ENCODE data around the gene HMCN1. TPM values are rescaled to one million over a fixed set of nuclear protein-coding genes. Genes with fewer than 3 reads are reported as not detected.

Gene HMCN1
- total RNA-seq, result under 1 TPM; 0.19 to 0.29 TPM
- not detected for polyA plus RNA-seq

DNA sequence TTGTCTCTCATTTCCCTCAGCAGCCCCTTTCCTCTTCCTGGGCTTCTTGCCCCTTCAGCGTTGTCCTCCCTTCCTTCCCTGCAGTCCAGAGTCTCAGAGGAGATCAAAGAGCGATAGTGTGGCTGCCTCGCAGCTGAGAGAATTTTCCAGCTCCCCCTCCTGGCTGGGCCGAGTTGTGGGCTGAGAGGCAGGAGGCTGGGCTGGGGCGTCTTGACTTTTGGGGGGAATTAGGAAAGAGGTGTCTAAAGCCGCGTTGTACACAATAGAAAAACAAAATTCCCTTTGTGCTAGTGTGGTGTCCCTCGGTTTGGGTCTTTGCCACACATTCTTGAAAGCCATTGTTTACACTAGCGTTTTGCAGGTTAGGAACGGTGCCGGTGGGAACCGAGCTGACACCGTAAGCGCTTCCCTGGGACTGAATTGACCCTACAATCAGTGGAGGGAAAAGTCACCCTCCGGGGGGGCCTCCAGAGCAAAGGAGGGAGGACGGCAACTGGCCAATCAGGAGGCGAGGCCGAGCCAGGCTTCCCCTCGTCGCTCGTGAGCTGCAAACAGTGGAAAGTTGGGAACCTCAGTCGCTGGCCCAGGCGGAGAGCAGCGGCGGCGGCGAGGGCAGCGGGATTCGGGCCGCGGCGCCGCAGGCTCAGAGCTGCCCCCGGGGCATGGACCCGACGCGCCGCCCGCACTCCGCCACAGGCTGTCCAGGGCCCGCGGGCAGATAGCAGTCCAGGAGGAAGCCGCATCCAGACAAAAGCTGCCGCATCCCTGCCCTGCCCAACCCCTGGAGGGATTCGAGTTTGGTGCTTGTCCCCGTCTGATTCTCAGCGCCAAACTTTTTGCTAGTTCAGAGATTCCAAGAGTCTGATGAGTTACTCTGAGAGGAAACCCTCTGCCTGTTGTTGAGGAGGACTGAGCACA lies at the start of gene HMCN1:
Gene HMCN1 (plus strand): TSS at position 574 of the 918 bp plus-strand sequence. CDS start 389 bp downstream, outside the sequence.
- Histone ChIP-seq H3K9me3 (ENCODE audit: control insufficient read depth in 1 of 2, low read length in 2 of 2) (peaks cover 0 to 3% of the 10 kb centered on the region in 2 donors), H3K4me1 (ENCODE audit: insufficient read depth, low read length) (peaks cover 12% of the 10 kb centered on the region), H3K36me3 (ENCODE audit: insufficient read depth, low read length) (no peaks in the 10 kb centered on the region), H3K4me3 (ENCODE audit: low read length in 2 of 2) (peak within 1 kb of the TSS in 1 of 2 donors; percentile 21), H3K27me3 (ENCODE audit: insufficient read depth, low read length) (peaks cover 7% of the 10 kb centered on the region), H3K27ac (ENCODE audit: low read depth, low read length) (no peak within 1 kb of the TSS)
- intact Hi-C loops (cut with micrococcal nuclease), result no loop called here
- peaks cover 13 to 19% (median 16%) of the 10 kb centered on the region in 4 donors for H3K4me1 Mint-ChIP-seq
- peaks cover 0 to 35% (median 21%) of the 10 kb centered on the region in 8 donors for H3K9me3 Mint-ChIP-seq
- ChIA-PET POLR2A (ENCODE audit: partially characterized antibody) (no interaction called here), CTCF (ENCODE audit: partially characterized antibody) (interaction anchor here (1.4 kb wide), 1 partner anchor 13 kb away, joined by 4 read pairs; no protein-coding TSS in a partner anchor)
- peak within 1 kb of the TSS; percentile 58 to 86 (median 72) for H3K4me3 Mint-ChIP-seq
- H3K36me3 Mint-ChIP-seq, result peaks cover 0 to 13% of the 10 kb centered on the region in 2 donors
- H3K27me3 Mint-ChIP-seq, result peaks cover 41 to 44% of the 10 kb centered on the region in 2 donors
- H3K27ac Mint-ChIP-seq, result no peak within 1 kb of the TSS
- DNase-seq, result peak in 3 of 5 donors; percentile 3 to 27 (median 9)

- Mint-ChIP-seq H3K4me3 (no peak overlapping the region), H3K4me1 (no peaks in the 10 kb centered on the region), H3K27me3 (peaks cover 3 to 4% of the 10 kb centered on the region in 2 donors), H3K36me3 (peaks cover 0 to 2% of the 10 kb centered on the region in 2 donors), H3K27ac (no peak overlapping the region), H3K9me3 (peaks cover 0 to 2% (median 0%) of the 10 kb centered on the region in 8 donors)
- Histone ChIP-seq H3K4me1 (ENCODE audit: insufficient read depth, low read length) (no peaks in the 10 kb centered on the region), H3K36me3 (ENCODE audit: insufficient read depth, low read length) (no peaks in the 10 kb centered on the region), H3K27ac (ENCODE audit: low read depth, low read length) (no peak overlapping the region), H3K27me3 (ENCODE audit: insufficient read depth, low read length) (no peaks in the 10 kb centered on the region), H3K9me3 (ENCODE audit: control insufficient read depth in 1 of 2, low read length in 2 of 2) (no peaks in the 10 kb centered on the region), H3K4me3 (ENCODE audit: low read length in 2 of 2) (no peak overlapping the region)
- CTCF ChIA-PET (ENCODE audit: partially characterized antibody), result interaction anchor here (0.9 to 2.3 kb wide), 2 partner anchors 34 to 91 kb away, joined by 3 to 5 read pairs; no protein-coding TSS in a partner anchor
- POLR2A ChIA-PET (ENCODE audit: partially characterized antibody), result no interaction called here
- intact Hi-C loops (cut with micrococcal nuclease), result no loop called here
- no peak for DNase-seq
These were observed 47.1 kb upstream of the HMCN1 start for GRCh38 chr1:185686821-185687778.

DNA sequence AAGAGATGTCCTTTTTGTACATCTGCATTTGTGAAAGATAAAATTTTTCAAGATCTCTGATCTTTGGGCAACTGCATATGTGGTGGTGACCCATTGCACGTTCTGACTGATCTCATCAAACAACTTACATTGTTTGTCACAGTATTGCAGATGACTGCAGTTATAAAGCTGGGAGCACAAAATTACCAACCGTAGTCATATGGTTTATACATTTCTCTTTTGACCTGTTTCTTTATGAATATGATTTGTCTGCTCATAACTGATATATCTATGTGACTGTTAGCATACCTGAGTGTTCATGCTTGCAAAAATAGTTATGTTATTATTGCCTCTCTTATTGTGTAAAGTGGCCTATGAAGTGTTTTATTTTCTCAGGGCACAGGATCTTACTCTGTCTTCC lies 43.7 kb upstream of the HMCN1 start:
- peaks cover 4 to 6% of the 10 kb centered on the region in 2 donors for H3K36me3 Mint-ChIP-seq
- H3K9me3 Mint-ChIP-seq, result no peaks in the 10 kb centered on the region
- H3K4me1 Mint-ChIP-seq, result peaks cover 13 to 18% (median 16%) of the 10 kb centered on the region in 4 donors
- H3K4me3 Mint-ChIP-seq, result no peak overlapping the region
- ChIA-PET POLR2A (ENCODE audit: partially characterized antibody) (no interaction called here), CTCF (ENCODE audit: partially characterized antibody) (interaction anchor here (1.2 kb wide), 1 partner anchor 9 kb away, joined by 4 read pairs; no protein-coding TSS in a partner anchor)
- Histone ChIP-seq H3K36me3 (ENCODE audit: insufficient read depth, low read length) (no peaks in the 10 kb centered on the region), H3K4me1 (ENCODE audit: insufficient read depth, low read length) (peaks cover 20% of the 10 kb centered on the region), H3K4me3 (ENCODE audit: low read length in 2 of 2) (no peak overlapping the region), H3K27ac (ENCODE audit: low read depth, low read length) (no peak overlapping the region), H3K9me3 (ENCODE audit: control insufficient read depth in 1 of 2, low read length in 2 of 2) (no peaks in the 10 kb centered on the region), H3K27me3 (ENCODE audit: insufficient read depth, low read length) (no peaks in the 10 kb centered on the region)
- intact Hi-C loops (cut with micrococcal nuclease), result no loop called here
- DNase-seq, result no peak
- H3K27me3 Mint-ChIP-seq, result peaks cover 6 to 8% of the 10 kb centered on the region in 2 donors
- no peak overlapping the region for H3K27ac Mint-ChIP-seq

DNA sequence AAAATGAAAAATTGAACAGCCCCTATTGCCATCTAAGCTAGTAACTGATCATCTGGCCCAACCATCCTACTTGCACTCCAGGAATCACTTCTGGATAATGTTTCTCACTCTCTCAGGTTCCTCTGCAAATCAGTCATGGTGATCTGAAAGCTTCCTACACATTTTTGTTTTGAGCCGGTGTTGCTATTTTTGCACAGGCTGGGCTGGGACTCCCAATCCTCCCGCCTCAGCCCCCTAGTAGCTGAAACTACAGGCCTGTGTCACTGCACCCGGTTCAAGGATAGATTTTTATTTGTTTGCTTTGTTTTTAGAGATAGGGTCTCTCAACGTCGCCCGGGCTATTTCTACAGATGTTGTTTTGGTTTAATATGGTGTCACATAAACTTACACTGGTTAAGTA lies 40.5 kb upstream of the HMCN1 start:
- Histone ChIP-seq H3K4me3 (ENCODE audit: low read length in 2 of 2) (peak overlapping the region; percentile 4 to 53), H3K36me3 (ENCODE audit: insufficient read depth, low read length) (no peaks in the 10 kb centered on the region), H3K4me1 (ENCODE audit: insufficient read depth, low read length) (peaks cover 20% of the 10 kb centered on the region), H3K9me3 (ENCODE audit: control insufficient read depth in 1 of 2, low read length in 2 of 2) (no peaks in the 10 kb centered on the region), H3K27me3 (ENCODE audit: insufficient read depth, low read length) (no peaks in the 10 kb centered on the region), H3K27ac (ENCODE audit: low read depth, low read length) (peak overlapping the region; percentile 40)
- CTCF ChIA-PET (ENCODE audit: partially characterized antibody), result interaction anchor here (1.0 to 3.6 kb wide), 12 partner anchors 12 to 887 kb away, joined by 3 to 31 read pairs (median 4); partner anchors contain the start of gene IVNS1ABP
- H3K27ac Mint-ChIP-seq, result peak overlapping the region in 6 of 7 donors; percentile 84 to 94 (median 92)
- H3K36me3 Mint-ChIP-seq, result peaks cover 4 to 6% of the 10 kb centered on the region in 2 donors
- H3K4me3 Mint-ChIP-seq, result peak overlapping the region; percentile 80 to 91 (median 86)
- peaks cover 6 to 8% of the 10 kb centered on the region in 2 donors for H3K27me3 Mint-ChIP-seq
- peaks cover 13 to 19% (median 16%) of the 10 kb centered on the region in 4 donors for H3K4me1 Mint-ChIP-seq
- H3K9me3 Mint-ChIP-seq, result no peaks in the 10 kb centered on the region
- POLR2A ChIA-PET (ENCODE audit: partially characterized antibody), result interaction anchor here (0.7 to 2.2 kb wide), 8 partner anchors 19 to 726 kb away, joined by 3 to 31 read pairs (median 4); partner anchors contain the start of genes IVNS1ABP and TRMT1L
- intact Hi-C loops (cut with micrococcal nuclease), result loop anchor here (1.0 to 2.0 kb wide), 2 partner anchors 376 to 537 kb away; partner anchors contain the start of genes IVNS1ABP, SWT1 and TRMT1L
- no peak for DNase-seq

DNA sequence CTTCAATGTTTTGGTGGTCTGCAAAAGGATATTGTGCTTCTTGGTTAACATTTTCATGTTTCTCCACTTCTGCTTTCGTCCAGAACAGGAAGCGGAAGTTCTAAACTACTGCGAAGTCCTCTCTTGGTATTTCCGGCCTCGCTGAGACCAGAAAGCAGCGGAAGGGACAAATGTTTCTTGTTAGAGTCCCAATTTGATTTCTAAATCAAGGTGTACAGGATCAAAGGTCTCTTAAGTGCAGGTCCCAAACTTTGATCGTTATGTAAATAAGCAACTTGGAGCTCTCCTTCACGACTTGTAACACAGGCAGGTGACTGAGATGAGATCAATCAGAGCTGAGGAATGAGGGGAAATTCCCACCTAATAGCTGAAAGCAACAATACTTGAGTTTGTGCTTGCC lies 40.1 kb upstream of the HMCN1 start:
- Mint-ChIP-seq H3K4me1 (peaks cover 13 to 19% (median 16%) of the 10 kb centered on the region in 4 donors), H3K36me3 (peaks cover 4 to 6% of the 10 kb centered on the region in 2 donors), H3K27ac (peak overlapping the region; percentile 84 to 94 (median 92)), H3K9me3 (no peaks in the 10 kb centered on the region), H3K27me3 (peaks cover 6 to 8% of the 10 kb centered on the region in 2 donors), H3K4me3 (peak overlapping the region; percentile 80 to 91 (median 86))
- Histone ChIP-seq H3K4me3 (ENCODE audit: low read length in 2 of 2) (peak overlapping the region; percentile 4 to 53), H3K27me3 (ENCODE audit: insufficient read depth, low read length) (no peaks in the 10 kb centered on the region), H3K36me3 (ENCODE audit: insufficient read depth, low read length) (no peaks in the 10 kb centered on the region), H3K27ac (ENCODE audit: low read depth, low read length) (peak overlapping the region; percentile 40), H3K4me1 (ENCODE audit: insufficient read depth, low read length) (peaks cover 20% of the 10 kb centered on the region), H3K9me3 (ENCODE audit: control insufficient read depth in 1 of 2, low read length in 2 of 2) (no peaks in the 10 kb centered on the region)
- POLR2A ChIA-PET (ENCODE audit: partially characterized antibody), result interaction anchor here (0.7 to 2.2 kb wide), 10 partner anchors 12 to 726 kb away, joined by 3 to 31 read pairs (median 3); partner anchors contain the start of genes IVNS1ABP and TRMT1L
- CTCF ChIA-PET (ENCODE audit: partially characterized antibody), result interaction anchor here (0.7 to 3.6 kb wide), 17 partner anchors 9 to 888 kb away, joined by 3 to 31 read pairs (median 4); partner anchors contain the start of gene IVNS1ABP
- intact Hi-C loops (cut with micrococcal nuclease), result loop anchor here (1.0 to 2.0 kb wide), 2 partner anchors 377 to 537 kb away; partner anchors contain the start of genes IVNS1ABP, SWT1 and TRMT1L
- peak in 3 of 5 donors; percentile 12 to 24 (median 17) for DNase-seq

- Histone ChIP-seq H3K4me1 (ENCODE audit: insufficient read depth, low read length) (peaks cover 20% of the 10 kb centered on the region), H3K27ac (ENCODE audit: low read depth, low read length) (no peak overlapping the region), H3K27me3 (ENCODE audit: insufficient read depth, low read length) (no peaks in the 10 kb centered on the region), H3K9me3 (ENCODE audit: control insufficient read depth in 1 of 2, low read length in 2 of 2) (no peaks in the 10 kb centered on the region), H3K36me3 (ENCODE audit: insufficient read depth, low read length) (no peaks in the 10 kb centered on the region), H3K4me3 (ENCODE audit: low read length in 2 of 2) (no peak overlapping the region)
- peaks cover 9 to 10% of the 10 kb centered on the region in 2 donors for H3K27me3 Mint-ChIP-seq
- peaks cover 4 to 6% of the 10 kb centered on the region in 2 donors for H3K36me3 Mint-ChIP-seq
- ChIA-PET POLR2A (ENCODE audit: partially characterized antibody) (interaction anchor here (0.8 to 2.2 kb wide), 3 partner anchors 22 to 414 kb away, joined by 3 to 31 read pairs (median 4); partner anchors contain the start of gene IVNS1ABP), CTCF (ENCODE audit: partially characterized antibody) (interaction anchor here (0.5 to 3.6 kb wide), 16 partner anchors 15 to 889 kb away, joined by 3 to 31 read pairs (median 4); partner anchors contain the start of gene SWT1)
- DNase-seq, result peak in 3 of 5 donors; percentile 14 to 22 (median 14)
- intact Hi-C loops (cut with micrococcal nuclease), result loop anchor here (1.0 to 5.0 kb wide), 5 partner anchors 21 to 890 kb away; partner anchors contain the start of genes SWT1 and TRMT1L
- H3K4me3 Mint-ChIP-seq, result no peak overlapping the region
- no peaks in the 10 kb centered on the region for H3K9me3 Mint-ChIP-seq
- H3K27ac Mint-ChIP-seq, result peak overlapping the region in 1 of 7 donors; percentile 38
- peaks cover 13 to 19% (median 16%) of the 10 kb centered on the region in 4 donors for H3K4me1 Mint-ChIP-seq
These were observed 38.9 kb upstream of the HMCN1 start for GRCh38 chr1:185695299-185695698.

Data from CD4-positive, alpha-beta memory T cell (primary cell).